ENCODE data around the gene TAX1BP3. TPM values are rescaled to one million over a fixed set of nuclear protein-coding genes. Genes with fewer than 3 reads are reported as not detected.
A peak's percentile ranks its signal among the peaks of the same experiment; 100 is the strongest.

The TAX1BP3 gene
- polyA plus RNA-seq, 1 of the 3 experiments (the other 2 are of a cell fraction) = 192 TPM

- H2AFZ ChIP-seq (ENCODE audit: low read depth) = no peak overlapping the region
- H3K4me3 ChIP-seq (ENCODE audit: low read depth in 2 of 2, low read length in 1 of 2) = no peak overlapping the region
- no peak for TF ChIP-seq EZH2phosphoT487 (IDR thresholded peaks at IDR 0.05; ENCODE audit: borderline replicate concordance, low read depth)
- TF ChIP-seq, protein P1, sequence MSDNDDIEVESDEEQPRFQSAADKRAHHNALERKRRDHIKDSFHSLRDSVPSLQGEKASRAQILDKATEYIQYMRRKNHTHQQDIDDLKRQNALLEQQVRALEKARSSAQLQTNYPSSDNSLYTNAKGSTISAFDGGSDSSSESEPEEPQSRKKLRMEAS (IDR thresholded peaks at IDR 0.05; ENCODE audit: low read depth) = no peak
- no peak for TF ChIP-seq JUND (IDR thresholded peaks at IDR 0.05)
- TF ChIP-seq, protein P2, sequence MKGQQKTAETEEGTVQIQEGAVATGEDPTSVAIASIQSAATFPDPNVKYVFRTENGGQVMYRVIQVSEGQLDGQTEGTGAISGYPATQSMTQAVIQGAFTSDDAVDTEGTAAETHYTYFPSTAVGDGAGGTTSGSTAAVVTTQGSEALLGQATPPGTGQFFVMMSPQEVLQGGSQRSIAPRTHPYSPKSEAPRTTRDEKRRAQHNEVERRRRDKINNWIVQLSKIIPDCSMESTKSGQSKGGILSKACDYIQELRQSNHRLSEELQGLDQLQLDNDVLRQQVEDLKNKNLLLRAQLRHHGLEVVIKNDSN (IDR thresholded peaks at IDR 0.05; ENCODE audit: borderline replicate concordance, low read depth) = no peak
- TF ChIP-seq, protein P3, sequence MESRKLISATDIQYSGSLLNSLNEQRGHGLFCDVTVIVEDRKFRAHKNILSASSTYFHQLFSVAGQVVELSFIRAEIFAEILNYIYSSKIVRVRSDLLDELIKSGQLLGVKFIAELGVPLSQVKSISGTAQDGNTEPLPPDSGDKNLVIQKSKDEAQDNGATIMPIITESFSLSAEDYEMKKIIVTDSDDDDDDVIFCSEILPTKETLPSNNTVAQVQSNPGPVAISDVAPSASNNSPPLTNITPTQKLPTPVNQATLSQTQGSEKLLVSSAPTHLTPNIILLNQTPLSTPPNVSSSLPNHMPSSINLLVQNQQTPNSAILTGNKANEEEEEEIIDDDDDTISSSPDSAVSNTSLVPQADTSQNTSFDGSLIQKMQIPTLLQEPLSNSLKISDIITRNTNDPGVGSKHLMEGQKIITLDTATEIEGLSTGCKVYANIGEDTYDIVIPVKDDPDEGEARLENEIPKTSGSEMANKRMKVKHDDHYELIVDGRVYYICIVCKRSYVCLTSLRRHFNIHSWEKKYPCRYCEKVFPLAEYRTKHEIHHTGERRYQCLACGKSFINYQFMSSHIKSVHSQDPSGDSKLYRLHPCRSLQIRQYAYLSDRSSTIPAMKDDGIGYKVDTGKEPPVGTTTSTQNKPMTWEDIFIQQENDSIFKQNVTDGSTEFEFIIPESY (IDR thresholded peaks at IDR 0.05; ENCODE audit: borderline replicate concordance, low read depth) = no peak
- TF ChIP-seq TCF12 (IDR thresholded peaks at IDR 0.05) = no peak
- no peak for TF ChIP-seq RFX5 (IDR thresholded peaks at IDR 0.05; ENCODE audit: low read length)
- TF ChIP-seq USF2 (IDR thresholded peaks at IDR 0.05; ENCODE audit: borderline replicate concordance, low read depth, low read length) = no peak
- TF ChIP-seq, protein P4, sequence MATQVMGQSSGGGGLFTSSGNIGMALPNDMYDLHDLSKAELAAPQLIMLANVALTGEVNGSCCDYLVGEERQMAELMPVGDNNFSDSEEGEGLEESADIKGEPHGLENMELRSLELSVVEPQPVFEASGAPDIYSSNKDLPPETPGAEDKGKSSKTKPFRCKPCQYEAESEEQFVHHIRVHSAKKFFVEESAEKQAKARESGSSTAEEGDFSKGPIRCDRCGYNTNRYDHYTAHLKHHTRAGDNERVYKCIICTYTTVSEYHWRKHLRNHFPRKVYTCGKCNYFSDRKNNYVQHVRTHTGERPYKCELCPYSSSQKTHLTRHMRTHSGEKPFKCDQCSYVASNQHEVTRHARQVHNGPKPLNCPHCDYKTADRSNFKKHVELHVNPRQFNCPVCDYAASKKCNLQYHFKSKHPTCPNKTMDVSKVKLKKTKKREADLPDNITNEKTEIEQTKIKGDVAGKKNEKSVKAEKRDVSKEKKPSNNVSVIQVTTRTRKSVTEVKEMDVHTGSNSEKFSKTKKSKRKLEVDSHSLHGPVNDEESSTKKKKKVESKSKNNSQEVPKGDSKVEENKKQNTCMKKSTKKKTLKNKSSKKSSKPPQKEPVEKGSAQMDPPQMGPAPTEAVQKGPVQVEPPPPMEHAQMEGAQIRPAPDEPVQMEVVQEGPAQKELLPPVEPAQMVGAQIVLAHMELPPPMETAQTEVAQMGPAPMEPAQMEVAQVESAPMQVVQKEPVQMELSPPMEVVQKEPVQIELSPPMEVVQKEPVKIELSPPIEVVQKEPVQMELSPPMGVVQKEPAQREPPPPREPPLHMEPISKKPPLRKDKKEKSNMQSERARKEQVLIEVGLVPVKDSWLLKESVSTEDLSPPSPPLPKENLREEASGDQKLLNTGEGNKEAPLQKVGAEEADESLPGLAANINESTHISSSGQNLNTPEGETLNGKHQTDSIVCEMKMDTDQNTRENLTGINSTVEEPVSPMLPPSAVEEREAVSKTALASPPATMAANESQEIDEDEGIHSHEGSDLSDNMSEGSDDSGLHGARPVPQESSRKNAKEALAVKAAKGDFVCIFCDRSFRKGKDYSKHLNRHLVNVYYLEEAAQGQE (IDR thresholded peaks at IDR 0.05; ENCODE audit: low read depth, low read length) = no peak
- TF ChIP-seq GABPA (IDR thresholded peaks at IDR 0.05; ENCODE audit: low read depth) = no peak
- no peak for TF ChIP-seq RXRA (IDR thresholded peaks at IDR 0.05; ENCODE audit: borderline replicate concordance, low read depth)
- ChIA-PET CTCF (interaction anchor here (1.1 to 1.2 kb wide), 2 partner anchors 7 to 11 kb away, joined by 3 to 4 read pairs; no protein-coding TSS in a partner anchor), POLR2A (no interaction called here)
- H3K9me3 ChIP-seq = no peaks in the 10 kb centered on the region
- peaks cover 20% of the 10 kb centered on the region for H3F3A ChIP-seq (replicated peaks; ENCODE audit: insufficient read depth)
- no peak overlapping the region for H3K9ac ChIP-seq
- H3K27me3 ChIP-seq (ENCODE audit: insufficient read depth) = no peaks in the 10 kb centered on the region
- WGBS (ENCODE audit: low lambda C conversion rate) = 87% methylated on average over 21 of the region's 22 CpGs
- H3K9me2 ChIP-seq = no peaks in the 10 kb centered on the region
- H3K27ac ChIP-seq (ENCODE audit: low read depth in 2 of 2, low read length in 1 of 2) = peak overlapping the region in 1 of 2 experiments; percentile 59; a peak in 3 of 4 replicates
- H3K4me1 ChIP-seq (ENCODE audit: control insufficient read depth in 1 of 2, insufficient read depth in 2 of 2, low read depth in 1 of 2, low read length in 1 of 2) = peaks cover 0 to 13% of the 10 kb centered on the region in 2 experiments; a peak in 3 of 4 replicates
- H3K79me2 ChIP-seq (ENCODE audit: insufficient read depth) = no peaks in the 10 kb centered on the region
- no peak for DNase-seq
- peak overlapping the region; percentile 37; the same call in 1 of the 2 replicates for H3K4me2 ChIP-seq
- H4K20me1 ChIP-seq (ENCODE audit: insufficient read depth) = peaks cover 9% of the 10 kb centered on the region; the same call in 1 of the 2 replicates
- H3K36me3 ChIP-seq (replicated peaks in 1 of 2; ENCODE audit: control insufficient read depth in 1 of 2, insufficient read depth in 2 of 2, low read length in 1 of 2) = peaks cover 6 to 18% of the 10 kb centered on the region in 2 experiments
Observed at GRCh38 chr17:3658784-3659449, 9.5 kb downstream of the TAX1BP3 start.
